HCT116 (cell line): ENCODE measurements around the gene RSPH4A. TPM values are rescaled to one million over a fixed set of nuclear protein-coding genes. Genes with fewer than 3 reads are reported as not detected.
A peak's percentile ranks its signal among the peaks of the same experiment; 100 is the strongest.

Source experiments
- ATAC-seq: fragments of 200-7000 bp; cut with Tn5 transposase; 2 replicates; pipeline ENCODE4 v1.9.1; 2020; ENCODE audit warnings: mild to moderate bottlenecking, moderate library complexity
- BruUV-seq: library from RNA; stranded (reverse); fragments of 400-500 nt; replicated peaks from 2 replicates; lab custom pipeline; 2021; lab: Mats Ljungman, UMichigan
- CTCF ChIA-PET: fragments of 300-600 bp; sonication (Branson Sonifier 250); formaldehyde crosslinking; loops from one replicate; lab custom pipeline; 2021; ENCODE audit warnings: antibody characterized with exemption; lab: Charles Lee
- POLR2A ChIA-PET: fragments of 300-600, 350-600 bp; sonication (Branson Sonifier 250); formaldehyde crosslinking; loops from one replicate; lab custom pipeline; 2021; ENCODE audit warnings: antibody characterized with exemption; lab: Charles Lee
- RAD21 ChIA-PET, 2 experiments: fragments of 300-600 bp; sonication (Branson Sonifier 250); formaldehyde crosslinking; loops; one replicate each; lab custom pipeline; 2023; ENCODE audit warnings: low total read pairs in 2 of 2; ENCODE audit not compliant: uncharacterized antibody in 2 of 2, unreplicated experiment in 2 of 2, low non-redundant PET in 1 of 2; lab: Charles Lee
- DNase-seq: peaks from one replicate; pipeline ENCODE4 v3.0.0-alpha.2; 2010; ENCODE audit warnings: low read depth, low spot score
- H2AFZ ChIP-seq: fragments of 200-600 bp; shearing (Covaris generic), sonication (generic); 2 replicates; pipeline ENCODE4 v1.6.1; 2017; ENCODE audit warnings: low read depth, mixed run types, mixed read lengths, antibody characterized with exemption, low read length; ENCODE audit not compliant: poor library complexity, severe bottlenecking
- H3K27ac ChIP-seq: 2 replicates; pipeline ENCODE4 v1.5.1; 2012; ENCODE audit warnings: low read depth, low read length
- H3K27me3 ChIP-seq: fragments of 200-600 bp; sonication (generic); 2 replicates; pipeline ENCODE4 v1.6.1; 2016; ENCODE audit warnings: mixed run types, low read length, mixed read lengths; ENCODE audit not compliant: insufficient read depth
- H3K36me3 ChIP-seq, 2 experiments: fragments of 200-500 bp in 1 of 2; fragments of 200-600 bp in 1 of 2; sonication (Bioruptor generic) in 1 of 2; sonication (generic) in 1 of 2; 2 replicates each; pipeline versions ENCODE4 v1.5.1 to v1.6.1; 2014 to 2016; ENCODE audit warnings: low read length in 2 of 2, inconsistent platforms in 1 of 2, mixed read lengths in 1 of 2, mixed run types in 1 of 2; ENCODE audit not compliant: insufficient read depth in 2 of 2, control insufficient read depth in 1 of 2
- H3K4me1 ChIP-seq, 2 experiments: fragments of 200-600 bp in 1 of 2; sonication (generic) in 1 of 2; 2 replicates each; pipeline versions ENCODE4 v1.5.1 to v1.6.1; 2012 to 2017; ENCODE audit warnings: low read length in 2 of 2, inconsistent platforms in 1 of 2, mild to moderate bottlenecking in 1 of 2, mixed read lengths in 1 of 2, mixed run types in 1 of 2, moderate library complexity in 1 of 2; ENCODE audit not compliant: insufficient read depth in 2 of 2, control insufficient read depth in 1 of 2
- H3K4me2 ChIP-seq: fragments of 200-600 bp; sonication (generic); 2 replicates; pipeline ENCODE4 v1.6.1; 2017; ENCODE audit warnings: mixed run types, low read length, mixed read lengths
- H3K4me3 ChIP-seq, 2 experiments: fragments of 200-600 bp in 1 of 2; sonication (generic) in 1 of 2; replicated peaks in 1 of 2; 2 replicates each; pipeline ENCODE4 v1.5.1; 2011 to 2016; ENCODE audit warnings: low read length in 2 of 2, control low read depth in 1 of 2, low read depth in 1 of 2, mild to moderate bottlenecking in 1 of 2, mixed read lengths in 1 of 2, mixed run types in 1 of 2
- H3K79me2 ChIP-seq: fragments of 200-600 bp; sonication (generic); 2 replicates; pipeline ENCODE4 v1.6.1; 2017; ENCODE audit warnings: mild to moderate bottlenecking, mixed run types, low read length, moderate library complexity, mixed read lengths; ENCODE audit not compliant: insufficient read depth
- H3K9ac ChIP-seq: fragments of 200-600 bp; sonication (generic); 2 replicates; pipeline ENCODE4 v1.6.1; 2016; ENCODE audit warnings: low read length, mixed read lengths
- H3K9me2 ChIP-seq: fragments of 200-600 bp; sonication (generic), shearing (Covaris generic); 2 replicates; pipeline ENCODE4 v1.6.1; 2017; ENCODE audit warnings: mixed run types, mild to moderate bottlenecking, moderate library complexity; ENCODE audit not compliant: insufficient read depth
- H3K9me3 ChIP-seq, 2 experiments: fragments of 200-500 bp in 1 of 2; fragments of 200-600 bp in 1 of 2; sonication (Bioruptor generic) in 1 of 2; sonication (generic) in 1 of 2; 2 replicates each; pipeline ENCODE4 v1.6.1; 2014 to 2017; ENCODE audit warnings: low read length in 2 of 2, mixed read lengths in 2 of 2, inconsistent platforms in 1 of 2, low read depth in 1 of 2, mild to moderate bottlenecking in 1 of 2, mixed run types in 1 of 2, moderate library complexity in 1 of 2; ENCODE audit not compliant: control insufficient read depth in 1 of 2, insufficient read depth in 1 of 2
- H4K20me1 ChIP-seq: fragments of 200-600 bp; sonication (generic), shearing (Covaris generic); 2 replicates; pipeline ENCODE4 v1.6.1; 2017; ENCODE audit warnings: mixed run types, mild to moderate bottlenecking, moderate library complexity; ENCODE audit not compliant: insufficient read depth
- ATF3 ChIP-seq: IDR thresholded peaks from 2 replicates; pipeline ENCODE4 v1.6.1; 2012
- CTCF ChIP-seq, 3 experiments: fragments of 200-600 bp in 1 of 3; sonication (generic) in 1 of 3; IDR thresholded peaks in 2 of 3; conservative IDR thresholded peaks in 1 of 3; 2 replicates each; pipeline ENCODE4 v1.5.1; 2012 to 2017; ENCODE audit warnings: low read depth in 2 of 3, low read length in 2 of 3, antibody characterized with exemption in 1 of 3, borderline replicate concordance in 1 of 3, control low read depth in 1 of 3, mild to moderate bottlenecking in 1 of 3, mixed read lengths in 1 of 3, mixed run types in 1 of 3, moderate library complexity in 1 of 3; ENCODE audit not compliant: insufficient read depth in 1 of 3
- EZH2 ChIP-seq: fragments of 200-600 bp; sonication (generic); IDR thresholded peaks from 2 replicates; pipeline ENCODE4 v1.6.1; 2017; ENCODE audit warnings: antibody characterized with exemption, mixed run types
- FOSL1 ChIP-seq: IDR thresholded peaks from 2 replicates; pipeline ENCODE4 v1.6.1; 2012; ENCODE audit warnings: low read depth
- JUND ChIP-seq: IDR thresholded peaks from 2 replicates; pipeline ENCODE4 v1.6.1; 2012
- MAX ChIP-seq: IDR thresholded peaks from 2 replicates; pipeline ENCODE4 v1.6.1; 2012
- POLR2AphosphoS5 ChIP-seq: IDR thresholded peaks from 2 replicates; pipeline ENCODE4 v1.6.1; 2011; ENCODE audit warnings: mild to moderate bottlenecking, low read depth, low read length, moderate library complexity
- RAD21 ChIP-seq: IDR thresholded peaks from 2 replicates; pipeline ENCODE4 v1.6.1; 2012; ENCODE audit warnings: low read depth, mild to moderate bottlenecking
- REST ChIP-seq: IDR thresholded peaks from 2 replicates; pipeline ENCODE4 v1.6.1; 2012; ENCODE audit warnings: low read depth
- SP1 ChIP-seq: IDR thresholded peaks from 2 replicates; pipeline ENCODE4 v1.6.1; 2012; ENCODE audit warnings: low read depth
- SRF ChIP-seq: IDR thresholded peaks from 2 replicates; pipeline ENCODE4 v1.6.1; 2012; ENCODE audit warnings: low read depth
- TCF7L2 ChIP-seq: IDR thresholded peaks from 2 replicates; pipeline ENCODE4 v1.7.0; 2011; ENCODE audit warnings: borderline replicate concordance, inconsistent platforms; ENCODE audit not compliant: insufficient read depth, insufficient read length; ENCODE audit errors: extremely low read depth
- YY1 ChIP-seq: IDR thresholded peaks from 2 replicates; pipeline ENCODE4 v1.6.1; 2011; ENCODE audit warnings: low read length, low read depth, moderate library complexity, mild to moderate bottlenecking; ENCODE audit not compliant: insufficient replicate concordance; ENCODE audit errors: extremely low read depth
- ZBTB33 ChIP-seq: IDR thresholded peaks from 2 replicates; pipeline ENCODE4 v1.6.1; 2011; ENCODE audit warnings: mild to moderate bottlenecking, low read length, moderate library complexity; ENCODE audit not compliant: insufficient replicate concordance; ENCODE audit errors: extremely low read depth
- ZFX ChIP-seq: fragments of 450-650 bp; IDR thresholded peaks from 2 replicates; pipeline ENCODE4 v1.6.1; 2017
- ZNF274 ChIP-seq: fragments of 200-500 bp; sonication (Bioruptor generic); IDR thresholded peaks from 2 replicates; pipeline ENCODE4 v1.6.1; 2014; ENCODE audit warnings: mild to moderate bottlenecking, low read depth, low read length, inconsistent platforms
- intact Hi-C: fragments of 100-400 bp; cut with micrococcal nuclease; formaldehyde crosslinking; loops from 2 replicates; pipeline ENCODE4 v1.10.0; 2022
- total RNA-seq: library from RNA; stranded (reverse); gene quantifications from one replicate; pipeline ENCODE4 v1.2.1, GENCODE V29; 2021; ENCODE audit not compliant: unreplicated experiment

Gene RSPH4A
- total RNA-seq, 1 experiment from 2014 or later, result 0.27 TPM

GRCh38 chr6:116633685-116634084 is 17.4 kb downstream of the RSPH4A start:
- Histone ChIP-seq H3K9ac (no peak overlapping the region), H3K36me3 (peaks cover 0 to 13% of the 10 kb centered on the region in 2 experiments; a peak in 1 of 4 replicates), H2AFZ (no peak overlapping the region), H3K4me3 (no peak overlapping the region), H3K4me2 (no peak overlapping the region), H3K27me3 (no peaks in the 10 kb centered on the region), H3K9me2 (no peaks in the 10 kb centered on the region), H3K79me2 (no peaks in the 10 kb centered on the region), H3K4me1 (no peaks in the 10 kb centered on the region), H3K9me3 (no peaks in the 10 kb centered on the region), H3K27ac (no peak overlapping the region), H4K20me1 (no peaks in the 10 kb centered on the region; the same call in 1 of the 2 replicates)
- CTCF ChIA-PET, result interaction anchor here (1.0 kb wide), 1 partner anchor 9 kb away, joined by 3 read pairs; no protein-coding TSS in a partner anchor
- BruUV-seq, result no TSS peak
- ATAC-seq (peak; percentile 81), DNase-seq (no peak)
- POLR2A ChIA-PET, result interaction anchor here (1.2 kb wide), 1 partner anchor 9 kb away, joined by 3 read pairs; no protein-coding TSS in a partner anchor
- RAD21 ChIA-PET, result no interaction called here
- TF ChIP-seq JUND (no peak), SRF (no peak), ZBTB33 (no peak), ZFX (no peak), ATF3 (no peak), RAD21 (peak; percentile 20; the same call in 1 of the 2 replicates), CTCF (IDR thresholded peaks at IDR 0.05 in 2 of 3, conservative IDR thresholded peaks at IDR 0.05 in 1 of 3; ENCODE audit: borderline replicate concordance in 1 of 3, insufficient read depth in 1 of 3, low read depth in 2 of 3, low read length in 2 of 3) (peak in 2 of 3 experiments; percentile 54 to 58; a peak in 4 of 6 replicates), ZNF274 (no peak), EZH2 (no peak), SP1 (no peak), FOSL1 (no peak), MAX (no peak), POLR2AphosphoS5 (no peak), TCF7L2 (no peak), REST (no peak), YY1 (no peak)
- intact Hi-C loops, result no loop called here
